ENCODE data around the gene PLCB1.

The PLCB1 gene

DNA sequence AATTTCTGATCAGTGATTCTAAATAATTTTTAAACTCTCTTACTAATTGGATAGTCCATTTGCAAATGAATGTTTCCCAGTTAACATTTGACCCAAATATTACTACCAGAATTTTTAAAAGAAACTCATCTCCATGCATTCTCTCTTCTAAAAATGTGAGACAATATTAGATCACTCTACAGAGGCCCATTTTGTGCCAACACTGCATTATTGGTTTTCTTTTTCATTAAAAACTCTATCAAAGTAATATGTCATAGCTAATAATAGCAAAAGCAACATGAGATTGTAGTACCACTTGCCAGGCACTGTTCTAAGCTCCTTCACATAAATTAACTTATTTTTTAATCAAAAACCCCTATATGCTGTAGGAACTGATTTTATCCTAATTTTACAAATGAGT, 591.2 kb downstream of the PLCB1 start:
- H3K9me2 ChIP-seq (ENCODE audit: low read depth, low read length): no peaks in the 10 kb centered on the region
- no peaks in the 10 kb centered on the region for H3K9me3 ChIP-seq (ENCODE audit: low read length)
- no peaks in the 10 kb centered on the region; the same call in 1 of the 2 replicates for H3K36me3 ChIP-seq (ENCODE audit: insufficient read depth, low read length)
- no peaks in the 10 kb centered on the region for H3K79me2 ChIP-seq (ENCODE audit: insufficient read depth, low read length)
- H3K27ac ChIP-seq (ENCODE audit: low read depth, low read length, poor library complexity, severe bottlenecking): no peak overlapping the region
- H4K20me1 ChIP-seq (ENCODE audit: insufficient read depth, low read length): no peaks in the 10 kb centered on the region
- H2AFZ ChIP-seq (ENCODE audit: low read length): no peak overlapping the region
- H3K4me1 ChIP-seq (ENCODE audit: insufficient read depth, low read length, severe bottlenecking): peaks cover 10% of the 10 kb centered on the region
- H3K27me3 ChIP-seq (ENCODE audit: insufficient read depth, low read length): 0 out of 2 replicates have a peak, but pooled peaks cover 3% of the 10 kb centered on the region
- no peak overlapping the region for H3K4me2 ChIP-seq (ENCODE audit: low read length)
- H3F3A ChIP-seq (ENCODE audit: insufficient read depth, low read length): no peaks in the 10 kb centered on the region
- no peak overlapping the region for H3K4me3 ChIP-seq (ENCODE audit: low read depth, low read length, poor library complexity, severe bottlenecking)
- no peak overlapping the region for H3K9ac ChIP-seq (ENCODE audit: low read length)
- no peak for TF ChIP-seq EZH2 (IDR thresholded peaks at IDR 0.05; ENCODE audit: borderline replicate concordance, low read length)
- TF ChIP-seq, protein P1, sequence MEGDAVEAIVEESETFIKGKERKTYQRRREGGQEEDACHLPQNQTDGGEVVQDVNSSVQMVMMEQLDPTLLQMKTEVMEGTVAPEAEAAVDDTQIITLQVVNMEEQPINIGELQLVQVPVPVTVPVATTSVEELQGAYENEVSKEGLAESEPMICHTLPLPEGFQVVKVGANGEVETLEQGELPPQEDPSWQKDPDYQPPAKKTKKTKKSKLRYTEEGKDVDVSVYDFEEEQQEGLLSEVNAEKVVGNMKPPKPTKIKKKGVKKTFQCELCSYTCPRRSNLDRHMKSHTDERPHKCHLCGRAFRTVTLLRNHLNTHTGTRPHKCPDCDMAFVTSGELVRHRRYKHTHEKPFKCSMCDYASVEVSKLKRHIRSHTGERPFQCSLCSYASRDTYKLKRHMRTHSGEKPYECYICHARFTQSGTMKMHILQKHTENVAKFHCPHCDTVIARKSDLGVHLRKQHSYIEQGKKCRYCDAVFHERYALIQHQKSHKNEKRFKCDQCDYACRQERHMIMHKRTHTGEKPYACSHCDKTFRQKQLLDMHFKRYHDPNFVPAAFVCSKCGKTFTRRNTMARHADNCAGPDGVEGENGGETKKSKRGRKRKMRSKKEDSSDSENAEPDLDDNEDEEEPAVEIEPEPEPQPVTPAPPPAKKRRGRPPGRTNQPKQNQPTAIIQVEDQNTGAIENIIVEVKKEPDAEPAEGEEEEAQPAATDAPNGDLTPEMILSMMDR (IDR thresholded peaks at IDR 0.05; ENCODE audit: low read length): no peak

DNA sequence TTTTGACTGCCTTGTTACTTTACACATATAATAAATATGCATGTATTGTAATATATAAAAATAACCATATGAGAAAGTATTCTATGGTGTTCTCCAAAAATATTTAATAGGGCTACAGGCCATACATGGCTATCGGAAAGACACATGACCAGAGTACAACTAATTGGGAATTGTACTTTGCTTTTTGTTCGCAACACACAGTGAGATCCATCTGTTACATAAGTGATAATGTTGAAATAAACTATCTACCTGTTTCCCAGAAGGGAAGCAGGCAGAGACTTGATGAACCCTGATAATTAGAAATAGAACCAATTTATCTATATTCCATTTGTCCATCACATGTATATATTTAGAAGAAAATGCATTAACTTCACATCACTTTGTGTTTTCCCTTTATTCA, 592.8 kb downstream of the PLCB1 start:
- H3K27ac ChIP-seq (ENCODE audit: low read depth, low read length, poor library complexity, severe bottlenecking): no peak overlapping the region
- H3K9me3 ChIP-seq (ENCODE audit: low read length): no peaks in the 10 kb centered on the region
- no peak overlapping the region for H2AFZ ChIP-seq (ENCODE audit: low read length)
- H3K4me3 ChIP-seq (ENCODE audit: low read depth, low read length, poor library complexity, severe bottlenecking): no peak overlapping the region
- H3K27me3 ChIP-seq (ENCODE audit: insufficient read depth, low read length): 0 out of 2 replicates have a peak, but pooled peaks cover 3% of the 10 kb centered on the region
- H4K20me1 ChIP-seq (ENCODE audit: insufficient read depth, low read length): no peaks in the 10 kb centered on the region
- H3F3A ChIP-seq (ENCODE audit: insufficient read depth, low read length): no peaks in the 10 kb centered on the region
- H3K4me2 ChIP-seq (ENCODE audit: low read length): no peak overlapping the region
- no peak overlapping the region for H3K9ac ChIP-seq (ENCODE audit: low read length)
- H3K36me3 ChIP-seq (ENCODE audit: insufficient read depth, low read length): no peaks in the 10 kb centered on the region; the same call in 1 of the 2 replicates
- H3K9me2 ChIP-seq (ENCODE audit: low read depth, low read length): no peaks in the 10 kb centered on the region
- no peak for TF ChIP-seq EZH2 (IDR thresholded peaks at IDR 0.05; ENCODE audit: borderline replicate concordance, low read length)
- TF ChIP-seq, protein P1 (IDR thresholded peaks at IDR 0.05; ENCODE audit: low read length): no peak
- H3K4me1 ChIP-seq (ENCODE audit: insufficient read depth, low read length, severe bottlenecking): peaks cover 10% of the 10 kb centered on the region
- H3K79me2 ChIP-seq (ENCODE audit: insufficient read depth, low read length): no peaks in the 10 kb centered on the region

DNA sequence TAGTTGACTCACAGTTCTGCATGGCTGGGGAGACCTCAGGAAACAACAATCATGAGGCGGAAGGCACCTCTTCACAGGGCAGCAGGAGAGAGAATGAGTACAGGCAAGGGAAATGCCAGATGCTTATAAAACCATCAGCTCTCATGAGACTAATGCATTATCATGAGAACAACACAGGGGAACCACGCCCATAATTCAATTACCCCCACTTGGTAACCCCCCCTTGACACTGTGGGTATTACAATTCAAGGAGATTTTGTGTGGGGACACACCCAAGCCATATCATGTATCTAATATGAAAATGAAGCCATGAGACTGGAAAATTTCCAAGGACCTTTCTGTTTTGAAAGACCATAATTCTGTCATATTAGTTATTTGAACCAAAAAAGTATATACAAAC, 594.4 kb downstream of the PLCB1 start:
- no peaks in the 10 kb centered on the region; the same call in 1 of the 2 replicates for H3K36me3 ChIP-seq (ENCODE audit: insufficient read depth, low read length)
- H2AFZ ChIP-seq (ENCODE audit: low read length): no peak overlapping the region
- H3K9ac ChIP-seq (ENCODE audit: low read length): no peak overlapping the region
- no peak overlapping the region for H3K4me2 ChIP-seq (ENCODE audit: low read length)
- no peaks in the 10 kb centered on the region for H3K9me3 ChIP-seq (ENCODE audit: low read length)
- H4K20me1 ChIP-seq (ENCODE audit: insufficient read depth, low read length): no peaks in the 10 kb centered on the region
- no peaks in the 10 kb centered on the region for H3F3A ChIP-seq (ENCODE audit: insufficient read depth, low read length)
- no peaks in the 10 kb centered on the region for H3K4me1 ChIP-seq (ENCODE audit: insufficient read depth, low read length, severe bottlenecking)
- no peak overlapping the region for H3K4me3 ChIP-seq (ENCODE audit: low read depth, low read length, poor library complexity, severe bottlenecking)
- no peak overlapping the region for H3K27ac ChIP-seq (ENCODE audit: low read depth, low read length, poor library complexity, severe bottlenecking)
- 0 out of 2 replicates have a peak, but pooled peaks cover 3% of the 10 kb centered on the region for H3K27me3 ChIP-seq (ENCODE audit: insufficient read depth, low read length)
- H3K79me2 ChIP-seq (ENCODE audit: insufficient read depth, low read length): no peaks in the 10 kb centered on the region
- TF ChIP-seq, protein P1 (IDR thresholded peaks at IDR 0.05; ENCODE audit: low read length): no peak
- TF ChIP-seq EZH2 (IDR thresholded peaks at IDR 0.05; ENCODE audit: borderline replicate concordance, low read length): no peak
- H3K9me2 ChIP-seq (ENCODE audit: low read depth, low read length): no peaks in the 10 kb centered on the region
